ENCODE data around the gene TMPRSS4. TPM values are rescaled to one million over a fixed set of nuclear protein-coding genes. Genes with fewer than 3 reads are reported as not detected.

Gene TMPRSS4
- total RNA-seq, 1 donor from 2014 or later, result not detected

DNA sequence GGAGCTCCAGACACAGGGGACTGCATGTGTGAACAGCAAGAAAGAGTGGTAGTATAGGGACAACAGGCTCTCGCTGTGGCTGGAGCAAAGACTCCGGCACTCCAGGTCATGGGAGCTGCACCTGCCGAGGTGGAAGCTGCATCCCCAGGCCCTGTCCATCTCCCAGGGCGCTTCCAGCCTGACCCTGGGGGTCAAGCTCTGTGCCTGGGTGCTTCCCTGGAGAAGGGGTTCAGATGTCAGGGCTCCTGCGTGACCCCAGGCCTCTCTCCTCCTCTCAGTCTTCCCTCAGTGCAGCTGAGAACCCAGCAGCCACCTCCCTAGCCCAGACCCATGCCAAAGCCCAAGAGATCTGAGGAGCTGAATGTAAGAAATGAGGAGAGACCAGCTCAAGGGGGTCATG, 3.4 kb downstream of the TMPRSS4 start:
- TF ChIP-seq EZH2 (IDR thresholded peaks at IDR 0.05; ENCODE audit: insufficient read depth, low read length), result no peak
- TF ChIP-seq, protein P1, sequence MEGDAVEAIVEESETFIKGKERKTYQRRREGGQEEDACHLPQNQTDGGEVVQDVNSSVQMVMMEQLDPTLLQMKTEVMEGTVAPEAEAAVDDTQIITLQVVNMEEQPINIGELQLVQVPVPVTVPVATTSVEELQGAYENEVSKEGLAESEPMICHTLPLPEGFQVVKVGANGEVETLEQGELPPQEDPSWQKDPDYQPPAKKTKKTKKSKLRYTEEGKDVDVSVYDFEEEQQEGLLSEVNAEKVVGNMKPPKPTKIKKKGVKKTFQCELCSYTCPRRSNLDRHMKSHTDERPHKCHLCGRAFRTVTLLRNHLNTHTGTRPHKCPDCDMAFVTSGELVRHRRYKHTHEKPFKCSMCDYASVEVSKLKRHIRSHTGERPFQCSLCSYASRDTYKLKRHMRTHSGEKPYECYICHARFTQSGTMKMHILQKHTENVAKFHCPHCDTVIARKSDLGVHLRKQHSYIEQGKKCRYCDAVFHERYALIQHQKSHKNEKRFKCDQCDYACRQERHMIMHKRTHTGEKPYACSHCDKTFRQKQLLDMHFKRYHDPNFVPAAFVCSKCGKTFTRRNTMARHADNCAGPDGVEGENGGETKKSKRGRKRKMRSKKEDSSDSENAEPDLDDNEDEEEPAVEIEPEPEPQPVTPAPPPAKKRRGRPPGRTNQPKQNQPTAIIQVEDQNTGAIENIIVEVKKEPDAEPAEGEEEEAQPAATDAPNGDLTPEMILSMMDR (IDR thresholded peaks at IDR 0.05; ENCODE audit: insufficient read depth, low read depth, low read length), result no peak
- Mint-ChIP-seq H3K4me3 (ENCODE audit: unreplicated experiment) (no peak overlapping the region), H3K27me3 (ENCODE audit: low read depth, unreplicated experiment) (peaks cover 39% of the 10 kb centered on the region), H3K9me3 (ENCODE audit: unreplicated experiment) (peaks cover 20% of the 10 kb centered on the region), H3K4me1 (ENCODE audit: low read depth, unreplicated experiment) (peaks cover 4% of the 10 kb centered on the region), H3K36me3 (ENCODE audit: low read depth, unreplicated experiment) (no peaks in the 10 kb centered on the region), H3K27ac (ENCODE audit: unreplicated experiment) (no peak overlapping the region)
- H3K4me1 ChIP-seq (ENCODE audit: insufficient read depth, low read length), result no peaks in the 10 kb centered on the region
- no peak for FAIRE-seq
- no peaks in the 10 kb centered on the region for H3K79me2 ChIP-seq (ENCODE audit: insufficient read depth, low read length)
- no peak overlapping the region for H3K27ac ChIP-seq (ENCODE audit: low read depth, low read length)
- H4K20me1 ChIP-seq (ENCODE audit: insufficient read depth, low read length), result no peaks in the 10 kb centered on the region
- H3K4me3 ChIP-seq (ENCODE audit: insufficient read depth, low read depth, low read length), result no peak overlapping the region
- H3K4me2 ChIP-seq (ENCODE audit: low read length), result no peak overlapping the region
- H3K36me3 ChIP-seq (ENCODE audit: insufficient read depth, low read length), result no peaks in the 10 kb centered on the region
- H2AFZ ChIP-seq (ENCODE audit: low read depth, low read length), result no peak overlapping the region
- peaks cover 4% of the 10 kb centered on the region for H3K27me3 ChIP-seq (ENCODE audit: insufficient read depth, low read length)
- H3K9me3 ChIP-seq (ENCODE audit: insufficient read depth, low read depth, low read length), result no peaks in the 10 kb centered on the region
- H3K9ac ChIP-seq (ENCODE audit: low read length), result no peak overlapping the region
- no peak for DNase-seq (ENCODE audit: low read depth)

DNA sequence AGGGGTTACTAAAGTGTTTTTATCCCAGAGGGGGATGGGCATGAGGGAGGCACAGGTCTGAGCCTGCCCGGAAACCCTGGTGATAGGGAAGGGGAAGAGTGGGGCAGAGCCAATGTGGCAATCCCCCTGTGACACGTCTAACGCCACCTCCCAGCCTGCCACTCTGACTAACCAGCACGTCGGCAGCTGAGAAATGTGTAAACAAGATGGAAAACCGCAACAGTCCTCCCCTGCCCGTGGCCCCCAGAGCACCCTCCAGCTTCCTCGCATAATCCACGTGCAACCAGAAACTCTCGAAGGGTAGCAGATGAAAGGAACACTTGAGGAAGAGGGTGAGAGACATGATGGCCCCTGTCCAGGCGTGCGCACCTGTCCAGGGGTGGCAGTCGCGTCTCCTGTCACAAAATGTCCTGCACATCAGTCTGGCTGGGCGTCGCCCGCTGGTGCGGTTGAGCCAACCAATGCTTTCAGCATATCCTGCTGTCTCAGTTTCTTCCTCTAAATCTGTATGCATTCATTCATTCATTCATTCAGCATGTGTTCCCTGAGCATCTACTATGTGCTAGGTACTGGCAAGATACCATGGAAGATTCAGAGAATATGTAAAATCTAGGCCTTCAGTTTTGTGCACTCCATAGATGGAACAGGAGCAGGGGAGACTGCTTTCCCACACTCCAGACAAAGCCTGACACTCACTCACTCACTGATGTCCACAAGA, 4.5 kb downstream of the TMPRSS4 start:
- Mint-ChIP-seq H3K9me3 (ENCODE audit: unreplicated experiment) (peaks cover 22% of the 10 kb centered on the region), H3K4me3 (ENCODE audit: unreplicated experiment) (no peak overlapping the region), H3K27me3 (ENCODE audit: low read depth, unreplicated experiment) (peaks cover 35% of the 10 kb centered on the region), H3K4me1 (ENCODE audit: low read depth, unreplicated experiment) (peaks cover 4% of the 10 kb centered on the region), H3K27ac (ENCODE audit: unreplicated experiment) (no peak overlapping the region), H3K36me3 (ENCODE audit: low read depth, unreplicated experiment) (no peaks in the 10 kb centered on the region)
- H3K79me2 ChIP-seq (ENCODE audit: insufficient read depth, low read length), result no peaks in the 10 kb centered on the region
- no peaks in the 10 kb centered on the region for H3K36me3 ChIP-seq (ENCODE audit: insufficient read depth, low read length)
- TF ChIP-seq EZH2 (IDR thresholded peaks at IDR 0.05; ENCODE audit: insufficient read depth, low read length), result no peak
- TF ChIP-seq, protein P1 (IDR thresholded peaks at IDR 0.05; ENCODE audit: insufficient read depth, low read depth, low read length), result no peak
- H3K9ac ChIP-seq (ENCODE audit: low read length), result no peak overlapping the region
- peaks cover 4% of the 10 kb centered on the region for H3K9me3 ChIP-seq (ENCODE audit: insufficient read depth, low read depth, low read length)
- H4K20me1 ChIP-seq (ENCODE audit: insufficient read depth, low read length), result no peaks in the 10 kb centered on the region
- no peak overlapping the region for H2AFZ ChIP-seq (ENCODE audit: low read depth, low read length)
- FAIRE-seq, result no peak
- DNase-seq (ENCODE audit: low read depth), result no peak
- H3K4me2 ChIP-seq (ENCODE audit: low read length), result no peak overlapping the region
- H3K4me3 ChIP-seq (ENCODE audit: insufficient read depth, low read depth, low read length), result no peak overlapping the region
- H3K27me3 ChIP-seq (ENCODE audit: insufficient read depth, low read length), result peaks cover 4% of the 10 kb centered on the region
- H3K27ac ChIP-seq (ENCODE audit: low read depth, low read length), result no peak overlapping the region
- no peaks in the 10 kb centered on the region for H3K4me1 ChIP-seq (ENCODE audit: insufficient read depth, low read length)

DNA sequence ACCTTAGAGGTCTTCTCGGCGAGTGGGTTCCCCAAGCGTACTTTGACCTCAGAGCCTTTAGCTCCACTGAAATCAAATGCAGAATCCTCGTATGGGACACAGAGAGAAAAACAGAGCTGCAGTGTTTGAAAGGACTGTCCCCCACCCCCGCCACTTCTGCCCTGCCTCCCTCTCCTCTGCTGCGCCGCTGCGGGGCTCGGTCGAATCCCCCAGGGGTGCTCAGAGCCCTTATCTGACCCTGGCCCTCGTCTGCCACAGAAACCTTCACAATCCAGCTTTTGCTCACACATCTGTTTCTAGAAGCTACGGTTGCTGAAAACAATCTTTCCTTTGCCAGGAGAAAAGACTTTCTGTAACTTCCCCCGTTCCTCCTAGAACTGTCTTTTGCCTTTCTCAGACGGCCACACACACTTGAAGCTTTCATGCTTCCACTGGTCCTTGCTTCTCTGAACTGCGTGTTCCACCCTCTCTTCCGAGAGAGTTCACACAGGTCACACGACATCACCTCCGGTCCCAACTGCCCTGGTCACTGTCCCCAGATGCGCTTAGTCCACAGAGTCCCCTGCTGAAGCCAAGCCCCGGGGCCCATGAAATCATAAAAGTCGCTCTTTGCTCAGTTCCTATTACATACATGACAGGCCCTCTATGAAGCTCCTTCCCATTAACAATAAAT, 6.1 kb downstream of the TMPRSS4 start:
- H3K27me3 Mint-ChIP-seq (ENCODE audit: low read depth, unreplicated experiment), result peaks cover 31% of the 10 kb centered on the region
- H3K4me1 Mint-ChIP-seq (ENCODE audit: low read depth, unreplicated experiment), result peaks cover 4% of the 10 kb centered on the region
- Histone ChIP-seq H3K4me3 (ENCODE audit: insufficient read depth, low read depth, low read length) (no peak overlapping the region), H4K20me1 (ENCODE audit: insufficient read depth, low read length) (no peaks in the 10 kb centered on the region), H3K4me2 (ENCODE audit: low read length) (no peak overlapping the region), H3K9ac (ENCODE audit: low read length) (no peak overlapping the region), H3K36me3 (ENCODE audit: insufficient read depth, low read length) (no peaks in the 10 kb centered on the region), H3K79me2 (ENCODE audit: insufficient read depth, low read length) (no peaks in the 10 kb centered on the region), H3K27me3 (ENCODE audit: insufficient read depth, low read length) (peaks cover 4% of the 10 kb centered on the region), H3K9me3 (ENCODE audit: insufficient read depth, low read depth, low read length) (peaks cover 15% of the 10 kb centered on the region), H3K4me1 (ENCODE audit: insufficient read depth, low read length) (no peaks in the 10 kb centered on the region), H3K27ac (ENCODE audit: low read depth, low read length) (no peak overlapping the region), H2AFZ (ENCODE audit: low read depth, low read length) (no peak overlapping the region)
- H3K36me3 Mint-ChIP-seq (ENCODE audit: low read depth, unreplicated experiment), result peaks cover 3% of the 10 kb centered on the region
- TF ChIP-seq, protein P1 (IDR thresholded peaks at IDR 0.05; ENCODE audit: insufficient read depth, low read depth, low read length), result no peak
- TF ChIP-seq EZH2 (IDR thresholded peaks at IDR 0.05; ENCODE audit: insufficient read depth, low read length), result no peak
- DNase-seq (ENCODE audit: low read depth), result no peak
- no peak overlapping the region for H3K4me3 Mint-ChIP-seq (ENCODE audit: unreplicated experiment)
- no peak overlapping the region for H3K27ac Mint-ChIP-seq (ENCODE audit: unreplicated experiment)
- peaks cover 34% of the 10 kb centered on the region for H3K9me3 Mint-ChIP-seq (ENCODE audit: unreplicated experiment)
- FAIRE-seq, result no peak

All from astrocyte (in vitro differentiated cells and primary cell).